HG03108 (cell line): ENCODE data around the gene F11R.
"Not testable (repeated sequence)": the region's sequence is repeated elsewhere in the genome, so short reads cannot be mapped to it uniquely, and the experiment has no call there.

Experiments
- ATAC-seq: cut with Tn5 transposase; IDR thresholded peaks from one replicate; pipeline ENCODE4 v1.9.1; 2021; ENCODE audit warnings: moderate library complexity; ENCODE audit not compliant: unreplicated experiment

The F11R gene

GRCh38 chr1:161044908-161045735 is 24.2 kb upstream of the F11R start:
- peak; percentile 40 for ATAC-seq

DNA sequence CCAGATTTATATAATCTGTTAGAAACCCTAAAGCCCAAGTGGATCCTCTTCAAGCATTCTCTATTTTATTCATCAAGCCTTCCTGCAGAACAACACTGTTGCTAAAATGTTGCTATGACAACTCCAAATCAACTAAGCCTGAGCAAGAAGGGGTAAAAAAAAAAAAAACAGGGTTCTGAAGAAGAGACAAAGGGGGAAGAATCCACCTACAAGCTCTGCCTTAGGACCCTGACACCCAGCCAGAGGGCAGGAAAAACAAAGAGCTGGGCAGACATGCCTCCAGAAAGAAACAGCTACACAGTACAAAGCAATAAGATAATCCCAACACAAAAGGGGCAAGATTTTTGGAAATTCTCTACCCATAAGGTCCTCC is 23.6 kb upstream of the F11R start:
- ATAC-seq, result no peak

GRCh38 chr1:161039546-161039945 is 18.6 kb upstream of the F11R start:
- ATAC-seq, result no peak

GRCh38 chr1:161039154-161039545 is 18.2 kb upstream of the F11R start:
- ATAC-seq, result no peak

DNA sequence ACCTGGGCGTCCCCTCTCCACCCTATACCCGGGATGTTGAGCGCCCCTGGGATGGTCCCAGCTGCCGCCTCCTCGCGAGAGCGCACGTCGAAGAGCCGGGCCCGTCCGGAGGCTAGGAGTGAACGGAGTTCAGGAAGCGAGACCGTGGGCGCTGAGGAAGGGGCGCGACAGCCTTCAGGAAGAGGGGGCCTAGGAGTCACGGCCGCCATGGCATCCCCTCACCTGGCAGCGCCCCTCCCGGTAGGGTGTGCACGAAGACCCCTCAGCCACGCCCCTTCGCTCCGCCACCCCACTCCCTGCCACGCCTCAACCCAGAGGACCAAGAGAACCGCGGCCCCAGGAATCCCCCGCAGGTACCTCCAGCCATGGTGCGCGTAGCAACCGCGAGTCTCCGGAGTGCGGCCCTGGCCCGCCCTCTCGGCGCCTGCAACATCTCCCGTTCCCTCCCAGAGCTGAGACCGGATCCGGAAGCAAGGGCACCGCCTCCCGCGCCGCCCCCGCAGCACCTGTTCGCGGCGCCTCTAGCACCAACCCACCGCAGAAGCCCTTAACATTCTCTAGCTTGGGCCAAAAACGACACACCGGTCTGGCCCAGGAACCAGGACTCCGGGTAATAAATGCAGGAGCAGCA is 17.7 kb upstream of the F11R start, which contains the start of gene TSTD1:
TSS of gene TSTD1 (minus strand) at position 442 of the 631 bp plus-strand sequence. CDS start at position 367, 75 bp downstream.
- ATAC-seq, result peak; percentile 75

DNA sequence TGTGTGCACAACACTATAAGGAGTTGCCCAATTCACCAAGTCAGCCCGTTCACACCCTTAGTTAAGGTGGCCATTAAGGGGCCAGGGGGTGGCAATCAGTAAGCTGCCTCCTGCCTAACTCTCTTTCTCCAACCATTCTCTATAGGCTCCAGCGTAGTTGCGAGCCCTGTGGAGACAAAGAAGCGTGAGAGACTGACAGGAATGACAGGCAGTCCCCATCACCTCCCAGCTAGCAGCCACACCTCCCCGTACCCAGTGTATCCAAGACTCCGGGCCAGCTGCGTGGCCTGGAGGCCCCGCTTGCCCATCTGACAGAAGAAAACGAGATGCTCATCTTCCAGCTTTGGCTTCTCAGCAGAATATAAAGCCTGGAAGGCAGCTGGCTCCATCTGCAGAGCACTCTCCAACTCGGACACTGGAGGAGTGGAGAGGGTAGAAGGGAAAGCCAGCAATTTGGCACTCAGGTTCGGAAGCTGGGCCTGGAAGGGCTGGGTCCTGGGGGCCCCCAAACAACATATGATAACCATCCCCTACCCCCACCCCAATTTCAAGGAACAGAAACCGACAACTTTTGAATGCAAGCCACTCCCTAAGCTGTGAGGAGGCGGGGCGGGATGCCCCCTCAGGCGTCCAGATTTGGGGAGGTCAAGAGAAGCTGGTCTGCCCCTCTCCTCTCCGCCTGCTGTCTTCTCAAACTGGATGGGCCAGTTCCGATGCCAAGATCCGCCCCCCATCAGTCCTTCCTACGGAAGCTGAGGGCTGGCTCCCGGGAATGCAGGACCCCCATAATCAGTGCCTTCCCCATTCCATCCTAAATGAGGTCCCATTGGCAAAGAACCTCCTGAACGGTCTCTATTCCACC is 16.9 kb upstream of the F11R start:
- ATAC-seq, result no peak

DNA sequence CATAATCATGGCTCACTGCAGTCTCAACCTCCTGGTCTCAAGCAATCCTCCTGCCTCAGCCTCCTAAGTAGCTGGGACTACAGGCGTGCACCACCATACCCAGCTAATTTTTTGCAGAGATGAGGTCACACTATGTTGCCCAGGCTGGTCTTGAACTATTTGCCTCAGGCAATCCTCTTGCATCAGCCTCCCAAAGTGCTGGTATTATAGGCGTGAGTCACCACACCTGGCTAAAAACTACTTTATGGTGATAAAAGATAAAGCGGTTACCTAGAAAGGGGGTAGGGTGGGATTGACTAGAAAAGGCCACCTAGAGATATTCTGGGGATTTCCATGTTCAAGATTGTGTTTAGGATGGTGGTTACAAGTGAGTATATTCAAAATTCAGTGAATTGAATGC is 12.8 kb upstream of the F11R start:
- ATAC-seq, result no peak

GRCh38 chr1:161032409-161032808 is 11.5 kb upstream of the F11R start:
- ATAC-seq, result no peak

DNA sequence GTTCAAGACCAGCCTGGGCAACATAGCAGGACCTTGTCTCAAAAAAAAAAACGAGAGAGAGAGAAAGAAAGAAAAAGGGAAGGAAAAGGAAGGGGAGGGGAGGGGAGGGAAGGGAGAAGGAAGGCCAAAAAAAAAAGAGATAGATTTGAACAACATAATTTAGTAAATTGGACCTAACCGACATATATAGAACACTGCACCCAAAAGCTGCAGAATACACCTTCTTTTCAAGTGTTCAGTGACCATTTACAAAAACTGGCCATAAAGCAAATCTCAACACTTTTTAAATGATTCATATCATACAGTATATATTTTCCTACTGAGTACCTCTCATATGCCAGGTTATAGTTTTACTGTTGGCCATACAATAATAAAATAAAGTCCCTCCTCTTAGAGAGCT is 10.9 kb upstream of the F11R start:
- no peak for ATAC-seq

GRCh38 chr1:161029466-161029865 is 8.5 kb upstream of the F11R start:
- not testable (repeated sequence) for ATAC-seq

DNA sequence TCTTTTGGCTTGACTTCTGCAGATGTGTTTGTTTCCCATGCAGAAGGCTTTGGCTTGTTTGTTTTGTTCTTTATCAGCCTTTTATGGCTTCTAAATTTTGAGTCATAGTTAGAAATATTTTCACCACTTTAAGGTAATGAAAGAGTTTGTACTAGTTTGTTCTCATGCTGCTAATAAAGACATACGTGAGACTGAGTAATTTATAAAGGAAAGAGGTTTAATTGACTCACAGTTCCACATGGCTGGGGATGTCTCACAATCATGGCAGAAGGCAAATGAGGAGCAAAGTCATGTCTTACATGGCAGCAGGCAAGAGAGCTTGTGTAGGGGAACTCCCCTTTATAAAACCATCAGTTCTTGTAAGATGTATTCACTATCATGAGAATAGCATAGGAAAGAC is 6.0 kb upstream of the F11R start:
- ATAC-seq, result not testable (repeated sequence)

DNA sequence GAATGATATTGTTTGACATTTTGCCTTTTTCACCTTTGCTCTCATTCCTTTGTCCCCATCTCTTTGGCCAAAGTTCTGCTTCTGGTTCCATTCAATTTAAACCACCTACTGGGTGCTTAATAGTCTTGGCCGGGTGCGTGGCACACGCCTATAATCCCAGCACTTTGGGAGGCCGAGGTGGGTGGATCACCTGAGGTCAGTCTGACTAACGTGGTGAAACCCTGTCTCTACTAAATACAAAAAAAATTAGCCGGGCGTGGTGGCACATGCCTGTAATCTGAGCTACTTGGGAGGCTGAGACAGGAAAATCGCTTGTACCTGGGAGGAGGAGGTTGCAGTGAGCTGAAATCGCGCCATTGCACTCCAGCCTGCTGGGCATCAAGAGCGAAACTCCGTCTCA is 1.5 kb upstream of the F11R start:
- not testable (repeated sequence) for ATAC-seq

- ATAC-seq, result no peak
Measured at GRCh38 chr1:161021970-161022353, 1.0 kb upstream of the F11R start.

GRCh38 chr1:161021165-161021969 is 415 bp upstream of the F11R start:
- peak; percentile 89 for ATAC-seq

GRCh38 chr1:161019751-161020495 is 1.0 kb downstream of the F11R start:
- no peak for ATAC-seq

GRCh38 chr1:161019111-161019660 is 1.8 kb downstream of the F11R start:
- ATAC-seq, result not testable (repeated sequence)

DNA sequence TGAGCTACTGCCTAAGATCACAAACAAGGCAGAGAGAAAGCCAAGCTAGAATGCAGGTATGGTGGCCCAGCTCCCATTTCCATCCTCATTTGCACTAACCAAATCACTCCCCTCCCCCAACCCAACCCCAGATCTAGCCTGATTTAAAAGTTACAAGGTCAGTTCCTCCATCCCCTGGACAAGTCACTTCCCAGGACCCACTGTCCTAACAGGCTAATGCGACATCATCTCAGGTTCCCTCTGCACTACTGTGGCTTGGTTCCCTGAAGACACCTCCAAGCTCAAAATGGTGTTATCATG is 2.4 kb downstream of the F11R start:
- no peak for ATAC-seq

DNA sequence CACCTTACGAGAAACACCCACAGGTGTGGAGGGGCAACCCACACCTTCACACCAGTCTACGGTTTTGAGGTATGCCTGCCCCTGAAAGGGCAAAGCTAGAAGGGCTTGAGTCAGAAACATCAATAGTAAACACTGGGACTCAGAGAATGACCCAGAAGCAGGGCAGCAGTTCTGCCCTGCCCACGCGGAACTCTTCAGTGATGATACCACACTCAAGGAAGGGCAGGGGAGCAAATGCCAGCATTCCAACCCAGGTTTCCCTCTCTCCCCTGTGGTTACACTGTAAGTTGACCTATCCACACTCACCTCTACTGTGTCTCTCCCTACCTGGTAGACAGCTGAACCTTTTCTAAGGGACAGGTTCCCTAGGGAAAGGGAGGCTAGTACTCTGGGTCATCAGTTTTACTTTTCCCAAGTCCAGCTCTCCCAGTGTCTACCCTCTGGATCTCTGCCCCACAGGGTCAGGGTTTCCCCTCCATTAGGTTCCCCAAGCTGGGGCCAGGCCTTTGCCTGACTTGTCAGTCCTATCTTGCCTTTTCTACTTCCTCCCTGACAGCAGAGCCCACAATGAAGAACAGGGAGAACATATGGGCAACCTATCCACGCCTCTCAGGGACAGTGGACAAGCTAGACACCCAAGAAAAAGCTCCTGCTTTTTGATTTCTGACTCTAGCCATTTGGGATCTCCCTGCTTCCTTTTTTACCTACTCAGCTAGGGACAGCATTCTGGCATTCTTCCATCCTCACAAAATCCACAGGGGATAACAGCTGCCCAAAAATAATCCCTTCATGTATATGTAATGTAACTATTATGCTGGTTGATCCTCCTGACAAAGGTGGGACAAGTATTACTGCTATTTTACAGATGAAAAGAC is 3.0 kb downstream of the F11R start:
- ATAC-seq, result no peak

GRCh38 chr1:161017181-161017580 is 3.8 kb downstream of the F11R start:
- not testable (repeated sequence) for ATAC-seq
